GM20431 (cell line): Measurements from ENCODE around the gene IL2RG.

Experiments used
- in situ Hi-C: fragments of 300-500 bp; cut with MseI, MboI; formaldehyde crosslinking; loops from one replicate; pipeline ENCODE4 v1.15.0; 2020; ENCODE audit warnings: low sequenced_read_pairs; ENCODE audit not compliant: unreplicated experiment

Gene IL2RG

DNA sequence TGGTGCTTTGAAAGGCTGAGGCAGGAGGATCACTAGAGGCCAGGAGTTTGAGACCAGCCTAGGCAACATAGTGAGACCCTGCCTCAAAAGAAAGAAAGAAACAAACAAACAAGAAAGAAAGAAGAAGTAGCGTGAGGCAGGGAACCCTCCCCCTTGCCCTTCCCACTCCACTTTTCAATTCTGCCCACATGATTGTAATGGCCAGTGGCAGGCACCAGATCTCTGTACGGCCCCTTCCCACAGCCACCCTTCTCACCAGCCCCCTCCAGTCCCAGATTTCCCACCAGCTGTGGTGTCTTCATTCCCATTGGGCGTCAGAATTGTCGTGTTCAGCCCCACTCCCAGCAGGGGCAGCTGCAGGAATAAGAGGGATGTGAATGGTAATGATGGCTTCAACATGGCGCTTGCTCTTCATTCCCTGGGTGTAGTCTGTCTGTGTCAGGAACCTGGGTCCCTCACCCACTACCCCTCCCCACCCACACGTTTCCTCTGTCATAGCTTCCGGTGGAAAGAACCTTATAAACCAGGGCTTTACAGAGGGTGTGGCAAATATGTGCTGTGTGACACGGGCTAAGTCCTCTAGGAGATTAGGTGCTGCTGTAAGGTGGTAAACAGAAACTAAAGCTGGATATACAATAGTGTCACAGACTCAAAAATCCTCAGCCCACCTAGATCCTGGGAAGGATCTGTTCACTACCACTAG lies at the start of gene IL2RG:
Gene IL2RG (minus strand): TSS at position 437 of the 703 bp plus-strand sequence. CDS start 38 bp downstream, at position 399.
- in situ Hi-C loops = no loop called here

DNA sequence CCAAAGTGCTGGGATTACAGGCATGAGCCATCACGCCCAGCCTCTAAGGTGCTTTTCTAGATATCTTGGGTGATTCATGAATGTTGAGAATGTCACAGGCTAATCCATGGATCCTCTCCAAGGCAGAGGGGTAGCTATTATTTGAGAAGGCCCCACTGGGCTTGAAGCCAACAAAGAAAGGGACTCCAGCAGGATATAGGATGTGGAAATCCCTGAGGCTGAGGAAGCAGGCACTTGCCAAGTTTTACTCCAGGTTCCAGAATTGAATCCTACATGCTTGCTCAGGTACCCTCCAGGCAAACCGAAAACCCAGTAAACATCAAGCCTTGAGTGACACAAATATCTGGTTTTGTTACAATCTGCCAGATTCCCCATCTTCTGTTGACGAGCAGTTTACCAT lies 49.1 kb upstream of the IL2RG start:
- in situ Hi-C loops = loop anchor here (25.0 kb wide), 1 partner anchor 173 kb away; no protein-coding TSS in a partner anchor

GRCh38 chrX:71159335-71159734 lies 48.0 kb upstream of the IL2RG start:
- in situ Hi-C loops = loop anchor here (25.0 kb wide), 1 partner anchor 172 kb away; no protein-coding TSS in a partner anchor

DNA sequence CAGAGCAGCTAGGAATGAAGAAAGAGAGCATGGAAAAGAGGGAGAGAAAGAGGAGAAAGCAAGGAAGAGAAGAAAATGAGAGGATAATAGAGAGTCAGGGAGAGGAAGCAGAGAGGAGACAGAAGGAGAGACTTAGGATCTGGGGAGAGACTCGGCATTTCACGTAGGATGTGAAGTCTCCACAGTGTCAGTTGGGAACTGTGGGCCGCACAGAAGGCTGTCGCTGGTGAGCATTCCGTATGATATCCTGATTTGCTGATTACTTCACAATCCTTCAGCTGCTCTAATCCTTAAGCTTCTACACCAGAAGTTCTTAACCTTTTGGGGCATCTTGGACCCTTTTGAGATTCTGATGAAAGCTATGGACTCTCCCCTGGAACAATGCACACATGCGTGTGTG lies 47.2 kb upstream of the IL2RG start:
- in situ Hi-C loops = loop anchor here (25.0 kb wide), 1 partner anchor 171 kb away; no protein-coding TSS in a partner anchor

DNA sequence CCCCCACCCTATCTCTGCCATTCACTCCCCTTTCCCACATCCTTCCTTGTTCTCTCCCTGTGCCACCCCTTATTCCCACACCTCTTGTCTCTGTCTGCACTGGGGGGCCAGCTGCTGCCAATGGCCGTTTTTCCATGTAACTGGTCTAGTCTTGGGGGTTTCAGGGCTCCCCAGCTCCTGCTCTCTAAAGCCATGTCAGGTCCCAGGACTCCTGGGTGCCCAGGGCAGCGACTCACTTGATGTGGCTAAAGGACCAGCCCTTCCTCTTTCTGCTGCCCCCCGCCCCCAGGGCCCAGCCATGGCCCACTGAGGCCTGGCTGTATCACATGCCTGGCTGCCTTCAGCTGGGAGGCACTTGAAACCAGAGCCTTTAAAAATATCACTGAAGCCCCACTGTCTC lies 43.3 kb upstream of the IL2RG start:
- in situ Hi-C loops = loop anchor here (25.0 kb wide), 1 partner anchor 167 kb away; no protein-coding TSS in a partner anchor

DNA sequence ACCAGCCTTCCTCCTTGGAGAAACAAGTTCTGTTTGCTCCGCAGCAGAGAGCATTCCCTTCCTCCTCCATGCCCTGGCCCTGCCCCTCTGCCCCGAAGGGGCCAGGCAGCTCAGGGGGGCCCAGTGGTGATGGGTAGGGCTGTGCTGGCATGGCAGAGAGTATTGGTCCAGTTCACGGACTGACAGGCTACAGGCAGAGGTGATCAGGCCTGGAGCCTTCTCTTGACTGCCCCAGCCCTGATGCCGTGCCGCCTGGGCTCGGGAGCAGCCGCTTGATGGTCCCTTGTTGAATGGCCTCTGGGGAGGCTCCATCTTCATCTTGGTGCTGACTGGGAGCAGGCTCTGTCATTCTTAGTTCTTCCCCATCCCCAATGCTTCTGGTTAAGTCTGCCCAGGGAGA lies 42.8 kb upstream of the IL2RG start:
- in situ Hi-C loops = loop anchor here (25.0 kb wide), 1 partner anchor 167 kb away; no protein-coding TSS in a partner anchor

DNA sequence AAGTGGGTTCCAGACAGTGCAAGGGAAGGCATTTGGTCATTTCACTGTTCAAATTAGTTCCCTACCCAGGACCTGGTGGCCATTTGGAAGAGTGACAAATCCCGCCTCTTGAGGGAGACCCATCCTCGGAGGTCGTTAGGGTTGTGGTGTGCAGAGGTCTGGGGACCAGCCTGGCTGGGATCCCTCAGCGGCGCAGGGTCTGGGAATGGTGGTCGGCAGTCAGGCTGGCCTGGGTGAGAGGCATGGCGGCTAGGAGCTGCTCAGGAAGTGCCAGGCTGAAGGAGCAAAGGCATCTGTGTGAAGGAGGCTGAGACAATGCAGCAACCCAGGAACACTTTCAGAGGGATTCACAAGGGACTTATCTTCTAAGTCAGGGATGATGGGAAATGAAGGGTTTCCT lies 40.0 kb upstream of the IL2RG start:
- in situ Hi-C loops = loop anchor here (25.0 kb wide), 1 partner anchor 164 kb away; no protein-coding TSS in a partner anchor

DNA sequence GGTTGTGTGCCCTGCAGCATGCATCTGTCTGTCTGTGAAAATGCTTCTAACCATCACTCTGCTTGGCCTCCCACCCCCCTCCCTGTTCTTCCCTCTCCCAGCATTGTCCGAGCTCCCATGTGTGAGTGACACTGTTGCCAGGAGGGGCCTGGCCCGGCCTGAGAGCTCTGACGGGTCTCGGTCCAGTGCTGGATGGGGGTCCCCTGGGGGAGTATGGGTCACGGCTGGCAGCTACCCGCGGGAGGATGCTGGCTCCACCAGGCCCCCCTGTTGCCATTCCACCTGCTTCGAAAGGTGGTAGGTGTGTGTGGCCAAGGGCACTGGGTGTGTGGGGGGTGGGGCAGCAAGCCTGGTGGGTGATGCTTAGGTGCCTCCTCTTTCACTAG lies 36.9 kb upstream of the IL2RG start:
- in situ Hi-C loops = no loop called here

DNA sequence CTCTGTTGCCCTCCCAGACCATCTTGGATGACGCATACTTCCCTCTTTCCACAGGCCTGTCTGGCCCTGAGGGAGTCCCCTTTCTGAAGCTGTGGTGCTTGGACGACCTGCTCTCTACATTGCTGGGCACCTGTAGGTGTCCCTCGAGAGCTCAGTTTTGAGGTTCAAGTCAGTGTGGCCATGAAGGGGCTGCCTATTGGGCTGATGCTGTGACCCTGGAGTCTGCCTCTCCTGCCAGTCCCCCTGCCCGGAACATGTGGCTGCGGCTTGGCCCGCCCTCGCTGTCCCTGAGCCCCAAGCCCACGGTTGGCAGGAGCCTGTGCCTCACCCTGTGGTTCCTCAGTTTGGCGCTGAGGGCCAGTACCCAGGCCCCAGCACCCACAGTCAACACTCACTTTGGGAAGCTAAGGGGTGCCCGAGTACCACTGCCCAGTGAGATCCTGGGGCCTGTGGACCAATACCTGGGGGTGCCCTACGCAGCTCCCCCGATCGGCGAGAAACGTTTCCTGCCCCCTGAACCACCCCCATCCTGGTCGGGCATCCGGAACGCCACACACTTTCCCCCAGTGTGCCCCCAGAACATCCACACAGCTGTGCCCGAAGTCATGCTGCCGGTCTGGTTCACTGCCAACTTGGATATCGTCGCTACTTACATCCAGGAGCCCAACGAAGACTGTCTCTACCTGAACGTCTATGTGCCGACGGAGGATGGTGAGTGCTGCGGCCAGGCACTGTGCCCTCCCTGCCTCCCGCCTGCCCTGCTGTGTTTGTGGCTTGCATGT lies 36.3 kb upstream of the IL2RG start:
- in situ Hi-C loops = no loop called here

GRCh38 chrX:71144651-71145050 lies 33.3 kb upstream of the IL2RG start, which contains the start of gene NLGN3:
TSS of gene NLGN3 (plus strand) at chrX:71144841. CDS start at chrX:71147750, 2,909 bp downstream.
- in situ Hi-C loops = no loop called here

DNA sequence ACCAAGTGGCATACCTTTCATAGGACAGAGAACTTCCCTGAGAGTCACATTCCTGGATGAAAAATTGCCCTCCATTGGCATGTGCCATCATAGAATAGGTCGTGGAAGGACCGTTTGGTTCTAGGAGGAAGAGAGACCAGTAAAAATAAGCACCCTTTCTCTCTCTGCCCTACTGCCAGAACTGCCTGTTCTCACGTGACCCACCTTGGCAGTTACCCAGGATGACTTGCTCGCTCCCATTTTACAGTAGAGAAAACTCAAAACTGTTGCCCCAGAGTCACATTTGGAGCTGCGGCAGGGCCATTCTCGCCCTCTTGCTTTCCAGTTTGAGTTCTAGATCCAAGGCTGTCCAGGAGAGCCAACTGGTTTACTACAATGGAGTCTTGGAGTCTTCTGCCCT lies 32.1 kb upstream of the IL2RG start:
- in situ Hi-C loops = no loop called here

- in situ Hi-C loops = no loop called here
These were observed 29.1 kb upstream of the IL2RG start for GRCh38 chrX:71140440-71140839.

DNA sequence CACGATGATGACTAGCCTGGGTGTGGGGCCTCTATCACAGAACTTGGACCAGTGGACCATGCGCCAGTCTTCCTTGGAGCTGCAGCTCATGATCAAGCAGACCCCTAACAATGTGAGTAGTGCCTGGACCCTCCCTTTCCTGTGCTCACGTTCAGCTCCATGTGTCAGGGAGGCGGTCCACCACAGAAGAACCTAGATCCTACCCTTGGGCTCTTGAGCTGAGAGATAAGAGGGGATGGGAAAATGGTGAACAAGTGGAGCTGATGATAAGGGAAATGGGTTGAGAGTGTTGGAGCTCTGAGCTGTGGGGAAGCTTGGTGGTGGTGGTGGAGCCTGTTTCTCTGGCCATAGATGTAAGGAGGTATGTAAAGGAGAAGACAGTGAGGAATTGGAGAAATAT lies 20.1 kb upstream of the IL2RG start:
- in situ Hi-C loops = no loop called here

DNA sequence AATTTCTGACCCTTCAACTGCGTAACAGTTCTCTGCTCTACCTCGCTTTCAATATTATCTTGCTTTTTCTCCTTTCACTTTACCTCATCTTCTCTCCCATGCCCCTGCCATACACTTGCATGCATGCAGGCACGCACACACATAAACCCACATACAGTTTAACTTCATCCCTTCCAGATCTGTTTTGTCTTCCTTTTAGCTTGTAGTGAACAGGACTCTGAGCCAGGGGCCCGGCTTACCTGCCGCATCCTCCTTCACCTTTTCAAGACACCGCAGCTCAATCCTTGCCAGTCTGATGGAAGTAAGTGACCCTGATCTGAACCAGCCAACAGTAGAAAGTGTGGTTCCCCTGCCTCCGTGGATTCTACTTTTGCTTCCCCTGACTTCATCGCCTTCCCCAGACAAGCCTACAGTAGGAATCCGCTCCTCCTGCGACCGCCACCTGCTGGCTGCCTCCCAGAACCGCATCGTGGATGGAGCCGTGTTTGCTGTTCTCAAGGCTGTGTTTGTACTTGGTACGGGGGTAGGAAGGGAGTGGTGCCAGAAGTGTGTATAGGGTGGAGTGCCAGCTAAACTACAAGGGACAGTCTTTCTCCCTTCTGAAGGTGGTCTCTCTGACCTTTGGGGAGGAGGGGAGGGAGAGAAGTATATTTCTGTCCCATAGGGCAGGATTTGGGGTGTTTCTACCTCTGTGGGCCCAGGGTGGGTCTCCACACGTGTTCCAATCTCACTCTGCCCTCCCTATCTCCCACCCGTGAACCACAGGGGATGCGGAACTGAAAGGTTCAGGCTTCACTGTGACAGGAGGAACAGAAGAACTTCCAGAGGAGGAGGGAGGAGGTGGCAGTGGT lies 17.8 kb upstream of the IL2RG start:
- in situ Hi-C loops = no loop called here

DNA sequence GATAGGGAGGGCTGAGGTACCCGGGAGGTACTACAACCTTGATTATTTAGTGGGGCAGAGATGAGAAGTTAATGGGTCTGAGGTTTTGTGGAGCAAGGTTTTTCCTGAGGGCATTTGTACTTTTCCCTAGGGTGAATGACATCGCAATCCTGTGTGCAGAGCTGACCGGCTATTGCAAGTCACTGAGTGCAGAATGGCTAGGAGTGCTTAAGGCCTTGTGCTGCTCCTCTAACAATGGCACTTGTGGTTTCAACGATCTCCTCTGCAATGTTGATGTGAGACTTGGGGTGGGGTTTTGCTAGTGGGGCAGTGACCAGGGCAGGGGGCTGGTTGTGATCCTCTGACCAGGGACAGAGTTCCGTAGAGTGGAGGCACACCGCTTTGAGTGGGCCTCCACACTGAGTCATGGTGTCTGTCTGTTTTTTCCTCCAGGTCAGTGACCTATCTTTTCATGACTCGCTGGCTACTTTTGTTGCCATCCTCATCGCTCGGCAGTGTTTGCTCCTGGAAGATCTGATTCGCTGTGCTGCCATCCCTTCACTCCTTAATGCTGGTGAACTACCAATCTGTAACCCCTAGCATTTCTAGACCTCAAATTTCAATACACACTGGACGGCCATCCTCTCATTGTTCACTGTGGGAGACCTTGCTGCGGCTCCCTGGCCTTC lies 16.9 kb upstream of the IL2RG start:
- in situ Hi-C loops = no loop called here

DNA sequence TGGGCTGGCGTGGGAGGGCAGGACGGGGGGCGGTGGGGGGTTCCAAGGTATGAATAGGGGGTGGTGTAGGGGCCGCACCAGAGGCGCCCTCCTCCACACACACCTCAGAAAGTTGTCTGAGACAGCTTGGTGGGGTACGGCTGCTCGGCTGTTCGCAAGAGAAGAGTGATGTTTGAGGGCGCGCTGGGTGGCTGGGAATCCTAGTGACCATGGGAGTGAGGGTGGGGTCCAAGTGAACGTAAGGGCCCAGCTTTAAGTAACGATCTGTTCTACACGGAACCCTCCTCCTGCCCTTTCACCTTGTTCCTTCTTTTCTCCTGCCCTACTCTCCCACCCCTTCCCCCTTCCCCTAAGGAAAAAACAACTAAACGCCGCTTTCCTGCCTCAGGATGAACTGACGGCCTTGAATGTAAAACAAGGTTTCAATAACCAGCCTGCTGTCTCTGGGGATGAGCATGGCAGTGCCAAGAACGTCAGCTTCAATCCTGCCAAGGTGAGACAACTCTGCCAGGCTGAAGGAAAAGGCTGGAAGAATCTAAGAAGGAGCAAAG lies 7.7 kb upstream of the IL2RG start:
- in situ Hi-C loops = no loop called here

- in situ Hi-C loops = no loop called here
These were observed 6.9 kb upstream of the IL2RG start, which contains the start of gene MED12 for GRCh38 chrX:71118032-71118984. TSS of gene MED12 (plus strand) at chrX:71118596. CDS start at chrX:71118755, 159 bp downstream.

DNA sequence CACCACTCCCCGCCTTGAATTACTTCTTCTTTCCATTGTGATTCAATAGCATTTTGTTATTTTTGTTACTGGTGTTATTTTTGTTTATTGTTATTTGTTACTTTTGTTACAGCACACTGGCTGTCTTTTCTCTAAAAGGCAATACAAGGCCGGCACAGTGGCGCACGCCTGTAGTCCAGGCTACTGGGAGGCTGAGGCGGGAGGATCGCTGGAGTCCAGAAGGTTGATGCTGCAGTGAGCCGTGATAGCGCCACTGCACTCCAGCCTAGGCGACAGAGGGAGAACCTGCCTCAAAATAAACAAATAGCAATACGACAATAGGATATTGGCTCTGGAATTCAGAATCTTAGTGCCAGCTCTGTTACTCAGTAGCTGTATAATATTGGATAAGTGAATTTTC lies 6.0 kb upstream of the IL2RG start:
- in situ Hi-C loops = no loop called here
